Measurements from ENCODE around the gene EFHD2.
A peak's percentile ranks its signal among the peaks of the same experiment; 100 is the strongest.
"Not testable (repeated sequence)": the region's sequence is repeated elsewhere in the genome, so short reads cannot be mapped to it uniquely, and the experiment has no call there.

Gene EFHD2, protein sequence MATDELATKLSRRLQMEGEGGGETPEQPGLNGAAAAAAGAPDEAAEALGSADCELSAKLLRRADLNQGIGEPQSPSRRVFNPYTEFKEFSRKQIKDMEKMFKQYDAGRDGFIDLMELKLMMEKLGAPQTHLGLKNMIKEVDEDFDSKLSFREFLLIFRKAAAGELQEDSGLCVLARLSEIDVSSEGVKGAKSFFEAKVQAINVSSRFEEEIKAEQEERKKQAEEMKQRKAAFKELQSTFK

DNA sequence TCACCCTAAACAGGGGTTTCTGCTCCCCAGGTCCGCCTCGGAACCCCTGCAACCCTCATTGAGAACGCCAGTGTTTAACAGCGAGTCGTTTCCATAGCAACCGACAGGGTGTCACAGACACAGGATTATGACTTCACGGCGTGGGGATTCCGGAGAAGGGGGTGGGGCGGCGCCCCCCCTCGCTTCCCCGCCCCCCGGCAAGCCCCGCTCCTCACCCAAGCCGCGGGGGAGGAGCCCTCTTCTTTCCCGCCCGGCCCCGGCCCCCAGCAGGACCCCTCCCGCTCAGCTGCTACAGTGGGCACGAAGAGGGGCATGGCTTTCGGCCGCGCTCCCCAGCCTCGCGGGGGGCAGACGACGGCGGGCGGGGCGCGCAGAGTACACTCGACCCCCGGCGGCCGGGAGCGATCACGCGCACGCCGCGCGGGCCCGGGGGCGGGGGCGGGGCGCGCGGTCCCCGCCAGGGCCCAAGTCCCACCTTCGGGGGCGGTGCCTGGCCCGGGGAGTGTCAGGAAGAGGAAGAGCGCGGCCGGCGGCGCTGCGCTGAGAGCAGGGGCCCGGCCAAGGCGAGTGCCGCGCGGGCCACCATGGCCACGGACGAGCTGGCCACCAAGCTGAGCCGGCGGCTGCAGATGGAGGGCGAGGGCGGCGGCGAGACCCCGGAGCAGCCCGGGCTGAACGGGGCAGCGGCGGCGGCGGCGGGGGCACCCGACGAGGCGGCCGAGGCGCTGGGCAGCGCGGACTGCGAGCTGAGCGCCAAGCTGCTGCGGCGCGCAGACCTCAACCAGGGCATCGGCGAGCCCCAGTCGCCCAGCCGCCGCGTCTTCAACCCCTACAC is at the start of gene EFHD2:
Gene EFHD2 (plus strand): TSS at position 501 of the 835 bp plus-strand sequence. CDS start 84 bp downstream, at position 585.
- peak; percentile 83 for DNase-seq (ENCODE audit: low spot score)

DNA sequence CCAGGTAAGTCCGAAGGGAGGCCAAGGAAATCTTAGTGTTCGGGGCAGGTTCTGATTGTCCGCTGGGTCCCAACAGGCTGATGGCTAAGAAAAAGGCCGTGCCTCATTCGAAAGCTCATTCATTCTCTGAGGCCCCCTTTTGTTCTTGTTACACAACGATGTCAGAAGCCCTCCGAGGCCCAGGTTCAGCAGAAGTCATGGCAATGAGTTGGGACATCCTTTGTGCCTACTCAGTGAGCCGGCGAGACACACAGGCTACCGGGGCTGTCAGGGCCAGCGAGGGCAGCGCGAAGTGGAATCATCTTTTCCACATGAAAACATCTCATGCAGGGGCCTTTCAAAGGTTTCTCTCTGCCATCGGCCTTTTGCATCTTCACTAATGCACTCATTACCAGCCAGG is 49.0 kb upstream of the EFHD2 start:
- no peak for DNase-seq (ENCODE audit: low spot score)

DNA sequence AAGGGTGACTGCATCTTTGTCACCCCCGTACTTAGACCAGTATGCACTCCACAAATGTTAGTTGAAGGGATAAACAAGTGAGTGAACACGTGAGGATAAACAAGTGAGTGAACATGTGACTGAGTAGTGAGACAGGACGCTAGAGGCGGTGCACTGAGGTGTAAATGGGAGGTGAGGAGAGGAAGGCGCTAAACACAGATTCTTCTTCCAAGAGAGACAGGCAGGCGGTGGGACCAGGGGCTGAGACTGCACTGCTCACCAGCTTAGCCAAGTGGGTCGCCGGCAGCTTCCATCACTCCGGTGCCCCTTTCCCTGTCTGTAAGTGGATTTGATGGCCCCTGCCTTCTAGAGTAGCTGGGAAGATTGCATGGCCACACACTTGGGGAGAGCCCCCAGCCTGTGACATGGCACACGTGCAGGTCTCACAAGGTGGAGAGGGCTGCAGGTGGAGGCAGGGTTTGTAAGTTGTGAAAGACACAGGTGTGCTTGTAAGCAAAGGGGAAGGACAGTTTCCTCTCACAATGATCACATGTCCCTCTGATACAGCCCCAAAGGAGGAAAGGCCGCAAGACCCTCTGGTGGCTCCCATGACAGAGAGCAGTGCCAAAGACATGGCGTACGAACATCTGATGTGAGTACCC is 47.5 kb upstream of the EFHD2 start:
- DNase-seq (ENCODE audit: low spot score) = no peak

DNA sequence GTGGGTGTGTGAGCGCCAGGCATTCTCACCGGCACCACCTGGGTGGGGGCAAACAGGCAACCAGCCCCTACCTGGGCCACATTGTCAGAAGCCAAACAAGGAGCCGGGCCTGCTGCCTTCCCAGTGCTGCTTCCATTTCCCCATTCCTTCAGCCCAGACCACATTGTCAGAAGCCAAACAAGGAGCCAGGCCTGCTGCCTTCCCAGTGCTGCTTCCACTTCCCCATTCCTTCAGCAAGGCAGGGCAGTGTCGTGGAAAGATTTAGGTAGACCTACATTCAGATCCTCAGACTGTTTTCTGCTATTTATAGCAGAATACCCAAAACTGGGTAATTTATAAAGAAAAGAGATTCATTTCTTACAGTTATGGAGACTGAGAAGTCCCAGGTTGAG is 47.0 kb upstream of the EFHD2 start:
- DNase-seq (ENCODE audit: low spot score) = no peak

DNA sequence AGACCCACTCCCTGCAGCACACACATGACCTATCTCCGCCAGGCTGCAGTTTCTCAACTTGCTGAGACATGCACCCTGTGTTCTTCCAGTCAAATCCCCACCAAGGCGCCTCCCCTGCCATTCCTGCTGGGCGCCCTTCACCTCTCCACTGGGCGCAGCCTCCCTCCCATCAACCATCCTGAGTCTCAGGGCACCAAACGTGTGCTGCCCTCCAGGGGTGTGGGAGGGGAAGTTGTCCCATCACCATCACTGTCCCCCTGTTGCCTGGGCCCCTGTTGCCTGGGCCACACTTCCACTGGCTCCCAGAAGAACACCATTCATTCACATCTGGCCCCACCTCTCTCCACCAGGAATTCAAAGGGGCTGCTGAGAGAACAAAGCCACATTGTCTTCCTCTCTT is 44.9 kb upstream of the EFHD2 start:
- DNase-seq (ENCODE audit: low spot score) = no peak

DNA sequence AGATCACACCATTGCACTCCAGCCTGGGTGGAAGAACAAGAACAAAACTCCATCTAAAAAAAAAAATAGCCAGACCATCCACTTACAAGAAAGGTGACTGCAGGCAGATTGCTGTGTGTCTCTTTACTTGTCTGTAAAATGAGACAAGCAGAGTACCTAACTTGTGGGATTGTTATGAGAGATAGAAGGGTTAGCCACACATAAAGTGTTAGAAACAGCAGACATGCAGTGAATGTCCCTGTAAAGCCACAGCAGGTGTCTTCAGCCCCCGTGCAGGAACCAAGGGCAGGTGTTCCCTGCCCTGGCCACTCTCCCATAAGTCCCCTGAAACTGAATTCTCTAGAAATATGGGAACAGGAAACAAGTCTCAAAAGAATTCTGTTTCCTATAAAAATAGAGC is 40.8 kb upstream of the EFHD2 start:
- DNase-seq (ENCODE audit: low spot score) = no peak

DNA sequence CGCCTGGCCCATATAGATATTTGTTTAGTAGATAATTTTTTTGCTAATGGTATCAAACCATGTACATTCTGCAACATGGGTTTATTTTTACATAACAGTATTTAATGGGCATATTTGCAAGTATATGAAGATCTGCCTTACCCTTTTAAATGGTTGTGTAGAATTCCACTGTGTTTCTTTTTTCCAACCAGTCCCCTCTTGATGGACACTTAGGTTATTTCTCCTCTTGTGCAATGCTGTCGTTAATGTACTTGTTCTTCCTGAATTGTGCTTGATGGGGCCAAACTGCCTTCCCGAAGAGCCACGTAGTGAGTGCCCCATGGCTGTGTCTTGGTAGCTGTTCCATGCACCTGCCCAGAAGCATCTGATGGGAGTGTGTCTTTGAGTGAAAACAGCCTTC is 39.4 kb upstream of the EFHD2 start:
- no peak for DNase-seq (ENCODE audit: low spot score)

DNA sequence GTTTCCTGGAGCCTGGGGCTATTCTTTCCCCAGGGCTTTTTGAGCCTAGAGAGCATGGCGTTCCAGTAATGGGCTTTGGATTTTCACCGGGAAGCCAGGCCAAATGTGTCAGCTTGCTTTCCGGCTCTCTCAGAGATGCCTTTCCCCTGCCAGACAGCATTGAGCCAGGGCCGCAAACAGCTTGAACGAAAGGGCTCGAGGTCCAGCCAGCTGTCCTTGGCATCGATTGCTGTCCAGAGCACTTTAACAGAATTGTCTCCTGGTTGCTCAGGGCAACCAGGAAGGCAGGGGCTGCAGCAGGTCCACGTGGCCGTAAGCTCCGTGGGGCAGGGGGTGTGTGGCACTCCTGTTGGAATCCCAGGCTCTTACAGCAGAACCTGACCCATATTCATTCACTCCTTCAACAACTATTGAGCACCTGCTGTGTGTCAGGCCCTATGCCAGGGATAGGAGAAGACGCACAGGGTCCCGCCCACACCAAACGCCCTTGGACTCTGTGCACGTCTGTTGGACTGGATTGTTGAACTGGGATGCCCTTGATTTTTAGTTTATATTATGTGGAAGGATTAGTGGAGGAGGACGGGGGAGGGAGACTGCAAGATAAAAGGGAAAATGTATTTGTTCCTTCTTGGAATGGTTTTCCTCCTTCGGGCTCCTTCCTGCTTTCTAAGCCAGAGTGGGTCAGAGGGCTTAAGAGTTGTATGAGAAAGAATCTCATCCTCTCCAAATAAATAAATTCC is 38.7 kb upstream of the EFHD2 start:
- no peak for DNase-seq (ENCODE audit: low spot score)

DNA sequence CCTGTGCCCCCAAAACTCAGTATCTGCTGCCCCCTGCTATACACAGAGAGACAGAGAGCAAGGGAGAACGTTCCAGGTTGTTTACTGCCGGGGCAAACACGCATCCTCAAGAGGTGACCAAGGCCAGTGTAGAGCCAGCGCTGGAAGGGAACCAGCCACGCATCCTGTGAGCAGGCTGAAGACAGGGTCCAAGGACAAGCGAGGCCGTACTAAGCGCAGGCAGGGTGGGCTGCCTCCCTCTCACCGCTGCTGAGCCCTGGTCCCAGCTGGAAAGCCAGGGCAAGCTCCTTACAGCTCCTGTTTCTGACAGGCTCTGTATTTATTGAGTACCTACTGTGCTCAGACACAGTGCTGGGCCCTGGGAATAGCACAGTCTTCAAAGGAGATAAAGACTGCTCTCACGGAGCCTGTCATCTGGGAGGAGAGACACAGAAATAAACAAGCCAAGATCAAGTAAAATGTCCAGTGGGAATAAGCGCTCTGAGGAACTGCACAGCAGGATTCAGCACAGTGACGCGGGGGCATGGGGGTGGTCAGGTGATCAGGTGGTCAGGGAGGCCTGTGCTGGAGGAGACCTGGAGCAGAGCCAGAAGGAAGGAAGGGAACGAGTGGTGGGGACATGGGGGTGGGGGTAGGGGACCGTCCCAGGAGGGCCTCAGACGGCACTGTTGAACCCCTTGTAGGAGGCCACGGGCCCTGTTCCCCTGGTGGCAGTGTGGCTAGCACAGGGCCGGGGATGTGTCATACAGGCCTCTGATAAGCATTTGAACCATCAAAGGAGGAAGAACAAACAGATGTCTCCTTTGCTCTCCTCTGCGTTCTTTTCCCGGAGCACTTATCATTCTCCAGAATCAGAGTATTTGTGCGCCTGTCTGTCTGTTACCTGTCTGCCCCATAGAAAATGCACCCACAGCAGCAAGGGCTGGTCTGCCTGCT is 37.8 kb upstream of the EFHD2 start:
- DNase-seq (ENCODE audit: low spot score) = no peak

DNA sequence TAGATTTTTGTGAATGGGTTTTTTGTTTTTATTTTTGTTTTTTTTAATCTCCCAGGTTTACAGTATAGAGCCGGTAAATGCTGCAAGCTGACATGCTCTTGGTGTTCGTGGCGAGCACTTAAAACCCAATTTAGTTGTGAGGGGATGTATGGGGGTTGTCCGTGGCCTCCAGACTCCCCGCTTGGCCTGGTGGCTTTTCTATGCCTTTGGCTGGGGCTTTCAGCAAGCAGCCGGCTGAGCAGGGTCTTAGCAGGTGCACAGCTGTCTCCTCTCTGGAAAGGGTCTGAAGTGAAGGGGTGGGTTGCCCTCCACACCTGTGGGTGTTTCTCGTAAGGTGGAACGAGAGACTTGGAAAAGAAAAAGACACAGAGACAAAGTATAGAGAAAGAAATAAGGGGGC is 31.0 kb upstream of the EFHD2 start:
- DNase-seq (ENCODE audit: low spot score) = no peak

DNA sequence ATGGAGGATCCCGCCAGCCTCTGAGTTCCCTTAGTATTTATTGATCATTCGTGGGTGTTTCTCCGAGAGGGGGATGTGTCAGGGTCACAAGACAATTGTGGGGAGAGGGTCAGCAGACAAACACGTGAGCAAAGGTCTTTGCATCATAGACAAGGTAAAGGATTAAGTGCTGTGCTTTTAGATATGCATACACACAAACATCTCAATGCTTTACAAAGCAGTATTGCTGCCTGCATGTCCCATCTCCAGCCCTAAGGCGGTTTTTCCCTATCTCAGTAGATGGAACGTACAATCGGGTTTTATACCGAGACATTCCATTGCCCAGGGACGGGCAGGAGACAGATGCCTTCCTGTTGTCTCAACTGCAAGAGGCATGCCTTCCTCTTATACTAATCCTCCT is 30.5 kb upstream of the EFHD2 start:
- DNase-seq (ENCODE audit: low spot score) = not testable (repeated sequence)

DNA sequence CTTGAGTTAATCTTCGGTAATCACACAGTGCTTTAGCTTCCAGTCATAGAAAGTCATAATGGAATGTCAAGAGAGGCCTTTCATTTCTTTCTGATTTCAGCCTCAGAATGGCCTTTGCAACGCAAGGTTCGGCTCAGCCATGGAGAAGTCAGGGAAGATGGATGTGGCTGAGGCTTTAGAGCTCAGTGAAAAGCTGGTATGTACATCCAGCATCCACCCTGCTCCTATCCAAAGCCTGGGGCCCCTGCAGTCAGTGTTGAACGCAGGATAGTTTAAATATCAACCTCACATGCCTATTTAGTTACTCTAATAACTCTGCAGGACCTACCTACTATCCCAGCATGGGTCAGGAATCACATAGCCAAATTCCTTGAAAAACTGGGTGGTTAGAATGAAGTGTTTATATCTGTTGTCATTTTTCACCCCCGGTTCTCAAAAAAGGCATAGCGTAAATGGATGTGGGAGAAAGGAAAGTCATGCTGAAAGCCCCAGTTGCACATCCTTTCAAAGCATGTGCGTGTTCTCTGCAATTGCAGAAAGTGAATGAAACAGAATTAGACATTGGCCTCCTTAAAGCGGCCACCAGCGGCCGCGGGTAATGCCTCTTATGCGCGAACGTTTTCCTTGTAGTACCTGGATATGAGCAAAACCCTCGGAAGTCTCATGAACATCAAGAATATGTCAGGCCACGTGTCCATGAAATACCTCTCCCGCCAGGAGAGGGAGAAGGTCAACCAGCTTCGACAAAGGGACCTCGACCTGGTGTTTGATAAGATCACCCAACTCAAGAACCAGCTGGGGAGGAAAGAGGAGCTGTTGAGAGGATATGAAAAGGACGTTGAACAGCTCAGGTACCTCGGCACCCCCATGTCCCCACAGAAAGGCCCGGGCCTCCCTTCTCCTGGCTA is 28.8 kb upstream of the EFHD2 start:
- no peak for DNase-seq (ENCODE audit: low spot score)

DNA sequence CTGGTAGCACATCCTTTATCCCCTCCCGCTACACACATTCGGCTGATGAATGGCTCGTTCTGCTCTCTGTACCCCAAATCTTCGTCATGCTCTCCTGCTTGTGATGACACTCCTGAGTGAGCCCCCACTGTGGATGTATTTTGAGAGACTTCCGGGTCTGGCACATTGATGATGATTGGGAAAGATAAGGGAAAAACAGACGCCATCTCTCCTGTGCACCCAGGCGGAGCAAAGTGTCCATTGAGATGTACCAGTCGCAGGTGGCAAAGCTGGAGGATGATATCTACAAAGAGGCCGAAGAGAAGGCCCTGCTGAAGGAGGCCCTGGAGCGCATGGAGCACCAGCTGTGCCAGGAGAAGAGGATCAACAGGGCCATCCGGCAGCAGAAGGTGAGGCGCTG is 27.9 kb upstream of the EFHD2 start:
- DNase-seq (ENCODE audit: low spot score) = no peak

DNA sequence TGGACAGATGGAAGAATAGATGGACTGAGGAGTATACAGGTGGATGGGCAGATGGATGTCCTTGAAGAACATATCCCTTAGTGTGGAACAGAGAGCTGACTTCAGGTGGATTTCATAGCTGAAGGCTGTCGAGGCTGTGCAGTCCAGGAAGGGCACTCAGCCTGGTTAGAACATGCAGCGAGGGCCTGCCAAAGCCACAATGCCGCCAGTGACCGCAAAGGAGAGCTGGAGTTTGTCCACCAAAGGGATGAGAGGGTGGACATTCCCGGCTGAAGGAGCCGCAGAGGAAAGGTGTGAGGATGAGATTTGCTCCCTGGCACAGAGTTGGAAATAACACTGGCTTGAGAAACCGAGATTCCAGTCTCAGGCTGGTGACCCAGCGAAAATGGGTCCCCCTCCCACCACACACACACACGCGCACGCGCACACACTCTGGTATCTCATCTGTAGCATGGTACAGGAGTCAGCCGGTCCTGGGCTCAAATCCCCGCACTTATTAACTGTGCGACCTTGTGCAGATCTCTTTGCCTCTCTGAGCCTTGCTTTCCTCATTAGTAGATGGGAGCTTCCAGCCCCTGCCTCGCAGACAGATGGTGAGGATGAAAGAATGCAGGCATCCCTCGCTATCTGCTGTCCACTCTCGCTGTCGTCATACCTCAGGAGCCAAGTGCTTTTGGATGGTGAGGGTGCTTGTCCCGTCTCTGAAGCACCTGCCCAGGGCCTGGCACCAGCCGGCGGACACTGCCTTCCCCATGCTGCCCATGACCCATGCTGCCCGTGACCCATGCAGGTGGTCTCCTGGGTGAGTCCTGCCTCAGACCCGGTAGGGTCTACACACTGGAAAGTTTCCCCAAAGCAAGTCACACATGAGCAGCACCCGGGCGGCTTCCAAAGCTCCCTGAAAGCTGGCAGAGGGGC is 26.8 kb upstream of the EFHD2 start:
- no peak for DNase-seq (ENCODE audit: low spot score)

DNA sequence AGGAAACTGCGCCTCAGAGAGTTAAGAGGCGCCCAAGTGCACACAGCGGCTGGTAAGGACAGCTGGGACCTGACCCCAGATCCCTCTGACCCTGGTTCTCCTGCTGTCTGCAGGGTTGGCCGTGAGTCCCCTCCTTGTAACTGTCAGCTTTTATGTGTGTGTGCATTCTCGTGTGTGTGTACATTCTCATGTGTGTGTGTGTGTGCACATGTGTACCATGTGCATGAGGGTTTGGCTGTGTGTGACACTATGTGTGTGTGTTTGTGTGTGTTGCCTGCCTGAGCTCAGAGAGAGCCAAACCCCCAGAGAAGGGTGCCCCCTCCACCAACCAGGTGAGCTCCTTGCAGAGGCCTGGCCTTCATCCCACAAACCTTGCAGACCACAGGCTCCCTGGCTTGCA is 25.9 kb upstream of the EFHD2 start:
- DNase-seq (ENCODE audit: low spot score) = no peak

DNA sequence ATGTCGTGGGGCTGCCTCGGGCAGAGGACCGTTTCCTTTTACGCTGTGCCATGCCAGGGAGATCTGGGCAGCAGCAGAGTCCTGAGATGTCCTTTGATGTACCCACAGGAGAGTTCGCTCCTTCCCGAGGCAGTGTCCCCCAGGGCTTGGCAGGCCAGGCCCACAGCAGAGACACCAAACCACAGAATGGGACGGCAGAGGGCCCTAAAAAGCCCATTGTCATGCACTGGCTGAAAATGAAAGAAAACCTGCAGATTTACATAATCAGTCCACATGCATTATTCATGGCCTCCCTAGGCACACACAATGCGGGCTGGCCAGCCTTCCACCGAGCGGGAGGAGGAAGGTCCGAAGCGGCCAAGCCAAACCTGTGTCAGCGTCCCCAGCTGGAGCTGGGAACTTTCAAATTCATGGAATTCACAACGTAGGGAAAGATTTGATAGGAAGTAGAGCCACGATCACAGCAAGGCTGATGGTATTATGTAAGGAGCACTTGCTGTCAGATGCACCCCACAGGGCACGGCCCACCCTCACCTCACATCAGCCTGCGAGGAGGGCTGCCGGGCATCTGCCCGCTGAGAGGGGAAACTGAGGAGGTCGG is 25.3 kb upstream of the EFHD2 start:
- no peak for DNase-seq (ENCODE audit: low spot score)

DNA sequence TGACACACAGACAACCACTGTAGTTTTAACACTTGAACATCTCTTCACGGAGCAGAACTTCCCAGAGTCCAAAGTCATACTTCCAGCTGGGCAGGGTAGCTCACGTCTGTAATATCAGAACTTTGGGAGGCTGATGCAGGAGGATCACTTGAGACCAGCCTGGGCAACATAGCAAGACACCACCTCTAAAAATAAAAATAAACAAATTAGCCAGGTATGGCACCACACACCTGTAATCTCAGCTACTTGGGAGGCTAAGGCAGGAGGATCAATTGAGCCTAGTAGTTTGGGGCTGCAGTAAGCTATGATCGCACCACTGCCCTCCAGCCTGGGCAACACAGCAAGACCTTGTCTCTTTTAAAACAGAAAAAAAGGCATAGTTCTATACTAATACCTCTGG is 24.3 kb upstream of the EFHD2 start:
- DNase-seq (ENCODE audit: low spot score) = no peak

DNA sequence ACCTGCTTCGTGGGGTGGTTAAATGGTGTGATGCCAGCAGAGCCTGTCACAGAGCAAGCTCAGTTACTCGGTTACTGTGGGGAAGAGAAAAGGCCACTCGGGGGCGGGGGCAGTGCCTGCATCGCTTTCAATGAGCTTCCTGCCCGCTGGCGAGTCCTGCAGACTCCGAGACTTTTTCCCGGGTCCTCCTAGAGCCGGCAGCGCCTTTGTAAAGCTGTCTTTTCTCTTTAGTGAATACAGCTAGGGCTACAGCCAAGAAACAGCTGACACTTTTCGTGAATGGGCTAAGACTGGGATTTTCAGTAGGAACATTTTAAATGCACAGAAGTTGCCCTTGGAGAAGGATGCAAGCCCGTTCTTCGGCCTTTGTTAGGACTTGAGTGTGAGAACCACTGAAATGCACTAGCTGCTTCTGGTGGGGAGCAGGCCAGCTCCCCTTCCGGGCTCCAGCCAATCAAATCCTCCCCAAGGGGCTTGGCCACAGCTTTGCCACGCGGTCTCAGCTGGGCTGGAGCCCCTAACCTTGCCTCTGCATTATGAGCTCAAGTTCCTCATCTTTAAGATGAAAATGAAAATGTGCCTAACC is 23.4 kb upstream of the EFHD2 start:
- no peak for DNase-seq (ENCODE audit: low spot score)

All from RKO (cell line).